RWPE1 (cell line): ENCODE measurements around the gene PPP1CA.
A peak's percentile ranks its signal among the peaks of the same experiment; 100 is the strongest.

Experiments used
- CTCF ChIA-PET: fragments of 350-600 bp; sonication (Branson Sonifier 250); formaldehyde crosslinking; extraction: SDS; loops from one replicate; lab custom pipeline; 2021; lab: Yijun Ruan, JAX
- POLR2A ChIA-PET: fragments of 400-600 bp; formaldehyde crosslinking; extraction: SDS; loops from one replicate; lab custom pipeline; 2020; ENCODE audit warnings: antibody characterized with exemption; ENCODE audit not compliant: low non-redundant PET; lab: Yijun Ruan, JAX
- DNase-seq: peaks from one replicate; pipeline ENCODE4 v3.0.0; 2012; ENCODE audit warnings: low spot score
- H3K27ac ChIP-seq: fragments of 450-650 bp; 2 replicates; pipeline ENCODE4 v1.5.1; 2017
- CTCF ChIP-seq: fragments of 450-650 bp; conservative IDR thresholded peaks from 2 replicates; pipeline ENCODE4 v1.5.1; 2017; ENCODE audit warnings: low read depth, mild to moderate bottlenecking

The PPP1CA gene

GRCh38 chr11:67371911-67372320 lies 29.7 kb downstream of the PPP1CA start:
- CTCF ChIA-PET, result interaction anchor here (0.6 to 4.8 kb wide), 5 partner anchors 10 to 102 kb away, joined by 3 to 52 read pairs (median 7); partner anchors contain the start of gene POLD4
- peak overlapping the region; percentile 97 for H3K27ac ChIP-seq

GRCh38 chr11:67371189-67371910 lies 30.3 kb downstream of the PPP1CA start:
- no peak for DNase-seq
- CTCF ChIA-PET, result interaction anchor here (0.8 to 4.8 kb wide), 7 partner anchors 9 to 20 kb away, joined by 3 to 52 read pairs (median 6); partner anchors contain the start of gene POLD4
- peak; percentile 55 for TF ChIP-seq CTCF
- POLR2A ChIA-PET, result no interaction called here
- H3K27ac ChIP-seq, result peak overlapping the region; percentile 97

More at GRCh38 chr11:67371911-67372320, 29.7 kb downstream of the PPP1CA start:
- POLR2A ChIA-PET, result no interaction called here
- no peak for TF ChIP-seq CTCF
- no peak for DNase-seq

GRCh38 chr11:67370351-67371076 lies 31.1 kb downstream of the PPP1CA start:
- CTCF ChIA-PET, result interaction anchor here (0.8 to 4.8 kb wide), 7 partner anchors 8 to 19 kb away, joined by 3 to 52 read pairs (median 6); partner anchors contain the start of gene POLD4
- TF ChIP-seq CTCF, result no peak
- POLR2A ChIA-PET, result no interaction called here
- peak overlapping the region; percentile 97 for H3K27ac ChIP-seq
- DNase-seq, result no peak

- no peak for TF ChIP-seq CTCF
- peak overlapping the region; percentile 97 for H3K27ac ChIP-seq
- no peak for DNase-seq
- CTCF ChIA-PET, result interaction anchor here (0.5 to 4.8 kb wide), 6 partner anchors 11 to 52 kb away, joined by 3 to 52 read pairs (median 7); partner anchors contain the start of gene POLD4
- POLR2A ChIA-PET, result no interaction called here
These were observed 31.8 kb downstream of the PPP1CA start for GRCh38 chr11:67369801-67370284.

GRCh38 chr11:67369275-67369674 lies 32.4 kb downstream of the PPP1CA start:
- no peak for TF ChIP-seq CTCF
- ChIA-PET POLR2A (no interaction called here), CTCF (interaction anchor here (0.5 to 3.0 kb wide), 2 partner anchors 13 to 51 kb away, joined by 3 to 16 read pairs; no protein-coding TSS in a partner anchor)
- H3K27ac ChIP-seq, result peak overlapping the region; percentile 97
- no peak for DNase-seq

GRCh38 chr11:67368621-67369020 lies 33.0 kb downstream of the PPP1CA start:
- no peak for DNase-seq
- TF ChIP-seq CTCF, result no peak
- peak overlapping the region; percentile 66 for H3K27ac ChIP-seq
- ChIA-PET CTCF (interaction anchor here (3.0 kb wide), 1 partner anchor 14 kb away, joined by 16 read pairs; no protein-coding TSS in a partner anchor), POLR2A (no interaction called here)
